LoVo (cell line): ENCODE data around the gene LMF1.

Experiments
- DNase-seq: peaks from one replicate; pipeline ENCODE4 v3.0.0-alpha.2; 2016; ENCODE audit warnings: low spot score

LMF1 gene

DNA sequence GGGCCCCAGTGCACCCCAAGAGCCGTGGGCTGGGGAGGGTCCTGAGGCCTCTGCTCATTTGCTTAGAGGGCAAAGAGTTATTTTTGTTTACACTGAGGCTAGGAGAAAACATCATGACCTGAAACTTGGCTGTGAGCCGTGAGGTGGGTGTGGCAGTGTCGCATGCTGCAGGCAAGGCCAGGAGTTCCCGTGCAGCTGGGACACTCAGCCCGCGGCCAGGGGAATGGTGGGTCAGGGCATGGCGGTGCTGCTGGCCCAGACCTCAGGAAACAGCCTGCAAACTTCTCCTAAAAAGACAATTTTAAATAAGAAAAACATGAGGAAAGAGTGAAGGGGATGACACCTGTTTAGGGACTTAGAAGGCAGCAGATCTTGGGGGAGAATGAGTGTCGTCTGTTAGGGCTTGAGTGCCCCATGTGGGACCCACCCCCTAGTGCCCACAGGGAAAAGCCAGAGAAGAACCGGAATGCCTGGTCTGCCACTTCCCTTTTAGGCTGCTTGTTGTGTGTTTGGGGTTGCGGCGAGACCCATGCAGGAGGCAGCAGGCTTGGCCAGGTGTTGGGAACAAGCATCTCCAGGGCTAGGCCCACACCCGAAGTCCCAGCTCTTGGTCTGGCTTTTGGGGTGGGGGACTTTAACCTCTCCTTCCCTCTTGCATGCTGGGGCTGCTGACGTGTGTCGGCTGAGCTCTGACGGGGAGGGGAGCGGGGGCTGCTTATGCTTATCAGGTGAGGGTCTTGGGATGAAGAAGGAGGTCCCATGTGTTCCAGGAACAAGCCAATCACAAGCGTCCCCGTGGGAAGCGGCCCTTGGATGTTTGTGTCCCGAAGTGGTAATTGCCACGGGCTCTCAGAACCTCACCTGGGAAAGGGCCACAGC lies 89.3 kb downstream of the LMF1 start:
- no peak for DNase-seq

DNA sequence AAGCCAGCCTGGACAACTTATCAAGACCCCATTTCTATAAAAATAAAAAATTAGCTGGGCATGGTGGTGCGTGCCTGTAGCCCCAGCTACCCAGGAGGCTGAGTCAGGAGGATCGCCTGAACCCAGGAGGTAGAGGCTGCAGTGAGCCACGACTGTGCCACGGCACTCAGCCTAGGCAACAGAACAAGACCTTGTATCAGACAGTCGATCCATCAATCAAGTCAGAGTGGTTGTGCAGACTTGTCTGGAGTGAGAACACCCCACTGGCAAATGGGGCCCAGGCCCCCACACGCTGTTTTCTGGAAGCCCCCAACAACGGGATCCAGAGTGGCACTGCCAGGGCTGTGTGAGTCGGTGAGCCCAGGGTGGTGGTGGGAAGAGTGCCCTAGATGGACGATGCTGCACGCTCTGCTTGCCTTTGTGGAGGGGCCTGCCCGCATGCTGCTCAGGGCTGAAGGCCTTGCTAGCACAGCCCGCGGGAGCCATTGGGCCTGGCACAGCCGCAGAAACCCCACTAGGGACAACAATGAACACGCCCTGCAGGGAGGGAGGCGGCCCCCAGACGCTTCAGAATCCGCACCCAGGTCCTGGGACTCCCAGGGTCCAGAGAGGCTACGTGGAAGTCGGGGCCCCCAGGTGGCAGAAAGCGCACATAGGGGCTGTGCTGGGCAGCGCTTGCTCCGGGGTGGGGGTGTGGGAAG lies 90.2 kb downstream of the LMF1 start:
- no peak for DNase-seq

DNA sequence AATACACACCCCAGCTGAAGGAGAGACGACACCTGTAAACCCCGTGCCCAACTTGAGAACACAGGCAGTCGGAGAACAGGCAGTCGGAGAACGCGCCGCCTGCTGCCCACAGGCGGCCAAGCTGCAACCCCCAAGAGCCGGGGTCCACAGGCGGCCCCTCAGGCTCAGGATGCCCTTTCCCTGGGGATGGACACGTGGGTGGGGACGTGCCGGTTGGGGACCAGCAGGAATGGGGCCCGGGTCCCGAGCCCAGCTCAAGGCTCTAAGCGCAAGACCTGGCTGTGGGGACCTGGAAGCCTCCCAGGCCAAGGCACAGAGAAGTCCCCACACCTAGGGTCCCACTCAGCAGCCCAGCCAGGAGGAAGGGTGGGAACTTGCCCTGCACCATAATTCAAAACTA lies 90.8 kb downstream of the LMF1 start:
- no peak for DNase-seq

DNA sequence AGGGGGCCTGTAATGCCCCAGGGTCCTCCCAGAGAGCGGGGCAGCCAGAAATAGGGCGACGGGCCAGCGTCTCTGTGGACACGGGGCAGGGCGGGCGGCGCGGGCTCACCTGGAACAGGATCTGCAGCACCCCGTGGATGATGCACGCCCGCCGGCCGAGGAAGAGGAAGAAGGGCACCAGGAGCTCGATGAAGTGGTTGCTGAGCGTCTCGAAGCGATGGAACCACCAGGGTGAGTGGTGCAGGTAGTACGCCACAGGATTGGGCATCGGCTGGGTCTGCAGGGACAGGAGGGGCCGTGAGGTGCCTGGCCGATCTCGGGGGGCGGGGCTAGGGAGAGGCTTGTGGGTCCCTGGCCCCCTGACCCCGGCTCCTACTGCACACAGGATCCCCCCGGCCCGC lies 91.3 kb downstream of the LMF1 start:
- no peak for DNase-seq

DNA sequence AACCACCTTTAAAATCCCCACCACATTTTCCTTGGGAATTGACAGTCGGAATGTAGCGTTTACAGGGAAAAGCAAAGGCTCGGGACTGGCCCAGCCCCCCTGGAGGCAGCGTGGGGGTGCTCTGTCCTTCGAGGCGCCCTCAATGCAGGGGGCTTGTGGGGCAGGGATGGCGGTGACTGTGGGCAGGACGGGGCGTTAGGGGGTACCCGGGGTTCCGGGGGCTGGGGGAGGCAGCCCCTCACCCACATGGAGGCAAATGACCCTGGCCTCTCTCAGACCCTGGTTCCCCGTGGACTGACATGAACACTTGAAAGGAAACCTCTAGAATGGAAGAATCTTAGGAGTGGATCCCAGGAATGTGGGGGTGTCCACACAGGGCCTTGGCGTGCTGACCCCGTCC lies 91.9 kb downstream of the LMF1 start:
- DNase-seq: no peak

DNA sequence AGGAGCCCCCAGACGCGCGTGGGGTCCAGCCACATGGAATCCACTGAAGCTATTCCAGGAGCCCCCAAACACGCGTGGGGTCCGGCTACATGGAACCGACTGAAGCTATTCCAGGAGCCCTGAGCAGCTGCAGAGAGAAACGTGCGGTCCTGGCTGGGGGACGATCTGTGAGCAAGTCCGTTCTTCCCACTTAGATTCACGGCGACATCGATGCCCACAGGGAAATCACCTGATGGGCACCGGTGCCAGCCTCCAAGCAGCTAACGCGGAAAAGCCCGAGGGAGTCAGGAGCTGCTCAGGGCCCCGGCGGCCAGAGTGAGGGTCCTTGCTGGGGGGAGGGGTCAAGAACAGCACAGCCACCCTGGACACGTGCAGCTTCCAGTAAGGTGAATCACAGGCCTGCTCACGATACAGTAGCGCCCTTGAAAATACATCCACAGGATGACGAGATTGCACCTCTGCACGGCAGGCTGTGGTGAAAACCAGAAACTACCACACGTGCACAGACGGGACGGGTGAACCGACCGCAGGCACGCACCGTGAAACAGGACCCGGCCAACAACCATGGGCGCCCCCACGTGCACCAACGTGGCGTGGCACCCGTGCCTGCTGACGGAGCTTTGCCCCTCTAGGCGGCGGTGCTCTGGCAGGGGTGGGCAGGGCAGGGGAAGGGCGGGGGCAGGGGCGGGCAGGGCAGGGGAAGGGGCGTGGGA lies 92.6 kb downstream of the LMF1 start:
- DNase-seq: no peak

DNA sequence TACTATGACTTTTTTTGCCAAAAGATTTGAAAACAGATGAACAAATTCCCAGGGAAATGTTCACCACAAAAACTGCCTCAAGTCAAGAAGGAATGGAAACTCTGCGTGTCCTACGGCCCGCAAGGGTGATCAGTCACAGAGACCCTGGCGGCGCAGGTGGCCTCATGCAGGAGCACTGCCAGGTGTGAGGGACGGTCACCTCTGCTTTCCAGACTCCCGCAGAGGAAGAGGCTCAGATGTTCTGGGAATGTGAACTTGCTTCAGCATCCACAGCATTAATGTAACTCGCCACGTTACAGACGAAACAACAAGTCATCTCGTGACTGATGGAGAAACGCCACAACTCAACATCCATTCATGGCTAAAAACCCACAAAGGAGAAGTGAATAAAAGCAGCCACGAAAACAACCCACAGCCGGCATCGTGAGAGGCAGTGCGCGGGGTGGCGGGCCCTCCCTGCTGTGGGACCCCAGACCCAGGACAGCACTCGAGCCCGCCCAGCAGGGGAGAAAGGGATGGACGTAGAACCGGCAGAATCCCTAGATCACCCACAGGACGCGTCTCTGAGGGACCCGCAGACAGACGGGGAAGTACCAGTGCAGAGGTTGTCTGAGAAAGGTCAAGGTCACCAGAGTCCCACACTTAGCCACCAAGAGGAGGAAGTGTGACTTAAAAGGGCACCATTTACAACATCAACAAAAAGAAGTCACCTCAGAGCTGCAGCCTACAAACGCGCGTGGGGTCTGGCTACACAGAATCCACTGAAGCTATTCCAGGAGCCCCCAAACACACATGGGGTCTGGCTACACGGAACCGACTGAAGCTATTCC lies 93.3 kb downstream of the LMF1 start:
- no peak for DNase-seq

DNA sequence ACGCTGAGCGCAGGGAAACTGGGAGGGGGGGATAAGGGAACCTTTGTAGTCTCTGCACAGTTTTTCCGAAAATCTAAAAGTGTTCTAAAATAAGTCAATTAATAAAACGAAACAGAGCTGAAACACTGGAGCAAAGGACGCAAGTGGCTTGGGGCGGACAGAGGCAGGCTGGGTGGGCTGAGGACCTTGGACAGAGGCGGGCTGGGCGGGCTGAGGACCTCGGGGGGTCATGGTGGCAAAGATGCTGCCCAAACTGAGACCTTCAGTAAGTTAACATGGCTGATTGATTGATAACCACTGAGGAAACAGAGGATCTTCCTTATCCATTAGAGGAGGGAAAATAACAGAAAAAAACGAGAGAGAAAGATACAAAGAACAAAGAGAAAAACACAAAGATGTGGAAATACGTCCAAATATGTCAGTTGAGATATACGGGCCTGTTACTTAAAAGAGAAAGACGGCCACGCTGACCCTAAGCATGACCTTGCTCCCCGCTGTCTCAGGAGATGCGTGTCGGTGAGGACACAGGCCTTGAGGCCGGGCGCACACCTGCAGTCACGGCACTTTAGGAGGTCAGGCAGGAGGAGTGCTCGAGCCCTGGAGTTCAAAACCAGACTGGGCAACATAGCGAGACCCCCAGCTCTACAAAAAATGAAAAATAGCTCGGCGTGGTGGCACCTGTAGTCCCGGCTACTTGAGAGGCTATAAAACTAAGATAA lies 94.1 kb downstream of the LMF1 start:
- no peak for DNase-seq

DNA sequence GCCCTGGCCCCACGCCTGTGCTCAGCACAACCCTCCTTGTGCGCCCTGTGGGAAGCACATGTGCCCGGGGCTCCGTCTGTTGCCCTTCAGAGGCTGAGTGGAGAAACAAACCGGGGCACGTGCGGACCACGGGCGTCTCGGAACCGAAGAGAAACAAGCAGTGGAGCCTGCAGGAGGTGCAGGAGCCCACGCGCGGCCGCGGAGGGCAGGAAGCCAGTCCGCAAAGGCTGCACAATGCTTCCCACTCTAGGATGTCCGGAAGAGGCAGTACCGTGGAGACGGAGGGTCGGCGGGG lies 94.8 kb downstream of the LMF1 start:
- DNase-seq: no peak

DNA sequence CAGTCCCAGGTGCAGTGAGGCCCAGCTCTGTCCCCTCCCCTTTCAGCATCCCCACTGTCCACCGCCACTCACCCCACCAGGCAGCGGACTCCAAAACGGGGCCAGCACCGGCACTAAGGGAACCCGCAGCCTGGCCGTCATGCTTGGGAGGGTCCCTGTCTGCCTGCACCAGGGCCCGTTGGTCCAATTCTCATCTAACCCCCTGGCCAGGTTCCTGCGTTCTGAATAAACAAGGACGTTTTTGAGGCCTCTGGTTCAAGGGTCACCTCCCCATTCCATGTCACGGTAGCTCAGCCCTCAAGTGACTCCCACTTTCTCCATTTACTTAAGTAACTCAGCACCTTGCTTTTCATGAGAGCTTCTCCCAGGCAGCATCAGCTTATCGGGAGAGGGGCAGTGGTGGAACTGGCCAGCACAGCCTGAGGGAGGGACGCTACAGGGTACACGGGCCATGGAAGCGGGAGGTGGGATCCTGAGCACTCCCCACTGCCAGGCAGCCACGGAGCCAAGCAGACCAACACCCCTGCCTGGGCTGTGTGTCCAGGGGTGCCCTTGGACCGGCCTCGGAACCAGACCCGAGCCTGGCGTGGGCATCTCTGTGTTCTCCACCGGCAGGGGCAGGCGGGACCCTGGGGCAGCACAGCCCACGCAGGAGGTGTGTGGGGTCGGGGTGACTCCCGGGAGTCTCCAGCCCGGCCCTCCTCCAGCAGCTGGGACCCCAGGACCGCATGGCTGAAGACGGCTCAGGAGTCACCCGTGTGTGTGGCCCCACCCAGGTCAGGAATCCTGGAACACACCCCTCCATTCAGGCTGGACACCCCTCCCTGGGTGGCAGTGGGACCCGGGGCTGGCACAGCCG lies 95.4 kb downstream of the LMF1 start:
- no peak for DNase-seq

DNA sequence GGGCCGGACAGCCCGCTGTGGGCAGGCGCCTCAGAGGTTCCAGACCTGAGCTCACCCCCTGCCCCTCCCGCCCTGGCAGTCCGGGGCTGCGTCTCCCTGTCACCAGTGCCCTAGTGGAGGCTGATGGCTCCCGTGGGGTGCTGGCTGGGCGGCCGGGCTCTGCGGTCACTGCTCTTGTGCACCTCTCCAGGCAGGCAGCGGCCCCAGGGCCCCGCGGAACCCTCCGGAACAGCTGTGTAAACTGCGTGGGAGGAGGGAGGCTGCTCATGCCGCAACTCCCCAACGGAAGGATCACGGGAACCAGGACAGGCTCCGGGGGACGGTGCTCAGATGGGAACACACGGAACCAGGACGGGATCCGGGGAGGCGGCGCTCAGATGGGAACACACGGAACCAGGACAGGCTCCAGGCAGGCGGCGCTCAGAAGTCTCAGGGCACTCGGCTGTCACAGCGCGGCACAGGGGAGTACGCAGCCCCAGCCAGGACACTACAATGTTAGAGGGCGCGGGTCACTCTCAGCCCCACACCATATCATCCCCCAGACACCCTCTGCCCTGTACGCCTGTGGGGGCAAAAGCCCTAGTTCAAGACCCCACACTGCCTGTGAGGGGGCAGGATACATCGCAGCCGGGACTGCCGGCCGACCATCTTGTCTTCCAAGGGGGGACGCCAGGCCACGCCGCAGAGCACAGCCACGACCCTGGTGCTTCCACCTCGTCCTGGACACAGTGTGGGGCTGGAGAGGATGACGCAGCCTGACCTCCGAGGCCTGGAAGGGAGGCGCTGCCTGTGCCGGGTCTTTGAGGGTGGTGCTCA lies 96.2 kb downstream of the LMF1 start:
- DNase-seq: no peak

DNA sequence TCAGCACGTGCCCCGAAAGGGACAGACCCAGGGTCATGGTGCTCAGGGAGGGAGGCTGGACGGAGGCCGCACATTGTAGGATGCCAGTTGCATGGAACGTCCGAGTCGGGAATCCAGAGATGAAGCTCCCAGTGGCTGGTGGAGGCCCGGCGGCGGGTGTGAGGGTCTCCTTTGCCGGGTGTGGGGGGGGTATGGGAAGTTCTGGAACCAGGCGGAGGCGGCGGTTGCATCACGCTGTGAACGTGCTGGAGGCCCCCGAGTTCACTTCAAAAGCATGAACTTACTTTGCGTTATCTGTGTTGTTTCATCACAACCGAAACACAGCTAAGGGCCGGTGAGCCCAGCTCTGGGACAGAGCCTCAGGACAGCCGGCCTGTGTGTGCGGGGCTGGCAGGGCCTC lies 96.9 kb downstream of the LMF1 start:
- DNase-seq: no peak

DNA sequence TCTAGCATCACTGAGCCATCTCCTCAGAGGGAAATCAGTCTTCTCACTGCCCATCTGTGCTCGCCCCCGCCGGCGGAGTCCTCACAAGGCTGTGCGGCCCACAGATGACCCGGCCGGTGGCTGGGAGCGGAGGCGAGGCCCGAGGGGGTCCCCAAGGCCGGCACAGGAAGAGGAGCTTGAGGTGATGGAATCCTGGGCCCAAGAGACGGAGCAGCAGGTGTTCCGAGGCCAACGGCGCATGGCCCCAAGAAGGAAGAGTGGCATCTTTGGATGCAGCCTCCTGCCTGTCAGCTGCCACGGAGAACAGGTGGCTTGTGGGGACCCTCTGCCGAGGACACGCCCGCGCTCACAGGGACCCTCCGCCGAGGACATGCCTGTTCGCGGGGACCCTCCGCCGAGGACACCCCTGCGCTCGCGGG lies 97.5 kb downstream of the LMF1 start:
- DNase-seq: no peak

DNA sequence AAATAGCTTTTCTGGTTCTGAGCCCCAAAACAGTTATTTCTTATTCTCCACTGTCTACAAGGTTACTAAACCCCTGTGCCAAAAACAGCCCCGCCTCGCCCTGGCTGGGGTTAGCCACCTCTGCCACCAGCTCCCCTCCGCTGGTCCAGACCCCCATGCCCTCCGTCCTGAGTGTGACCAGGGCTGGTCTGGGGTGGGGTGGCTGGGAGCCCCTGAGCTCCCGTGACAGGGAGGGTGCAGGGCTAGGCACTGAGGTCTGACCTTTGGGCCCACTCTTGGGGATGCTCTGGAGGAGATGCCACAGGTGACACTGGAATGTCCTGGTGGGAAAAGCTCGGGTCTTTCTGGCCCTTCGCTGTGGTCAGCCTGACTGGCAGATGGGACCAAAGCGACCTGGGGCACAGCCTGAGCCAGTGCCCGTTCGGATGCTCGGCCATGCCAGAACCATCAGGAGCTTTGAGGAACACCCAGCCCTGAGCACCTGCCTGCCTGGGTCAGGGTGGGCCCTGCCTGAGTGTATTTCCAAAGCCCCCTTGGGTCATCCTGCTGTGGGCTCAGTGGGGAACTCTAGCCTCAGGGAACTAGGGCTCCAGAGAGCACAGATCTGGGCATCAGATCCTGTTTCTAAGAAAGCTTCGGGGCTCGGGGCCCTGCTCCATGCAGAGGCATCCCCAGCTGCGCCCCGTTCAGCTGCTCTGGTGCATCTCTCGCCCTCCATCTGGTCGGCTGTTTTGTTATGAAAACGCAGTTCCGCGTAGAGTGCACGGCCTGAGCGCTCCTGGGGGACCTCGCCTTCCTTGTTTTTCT lies 98.1 kb downstream of the LMF1 start:
- no peak for DNase-seq

DNA sequence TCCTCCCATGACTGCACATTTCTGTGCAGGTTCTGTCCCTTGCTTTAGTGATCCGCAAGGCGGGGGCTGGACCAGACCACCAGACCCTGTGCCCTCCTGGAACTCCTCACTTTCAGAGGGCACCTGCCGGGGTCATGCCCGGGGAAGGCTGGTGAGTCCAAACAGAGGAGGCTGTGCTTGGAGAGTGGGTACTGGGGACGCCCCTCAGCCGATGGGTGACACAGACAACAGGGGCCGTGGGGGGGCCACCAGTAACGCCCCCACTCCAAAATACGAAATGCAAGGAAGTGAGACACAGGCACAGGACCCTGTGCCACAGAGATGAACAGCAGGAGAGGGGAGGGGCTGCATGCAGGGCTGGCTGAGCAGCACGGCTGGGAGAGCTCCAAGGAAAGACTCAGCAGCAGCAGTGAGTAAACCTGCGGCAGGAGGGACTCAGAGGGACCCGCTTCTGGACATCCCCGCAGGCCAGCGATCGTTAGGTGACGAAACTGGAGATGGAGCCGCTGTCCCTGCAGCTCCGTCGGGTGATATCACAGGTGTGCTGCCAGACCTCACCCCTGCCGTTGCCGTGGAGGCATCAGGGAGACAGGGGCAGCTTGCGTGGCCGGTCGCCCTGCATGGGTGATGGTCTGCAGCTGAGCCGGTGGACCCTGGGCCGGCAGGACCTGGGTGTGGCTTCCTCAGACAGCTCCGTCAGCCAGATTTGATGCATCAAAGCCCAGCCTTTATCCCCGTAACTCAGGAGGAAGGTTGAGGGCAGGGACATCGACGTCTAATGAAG lies 99.0 kb downstream of the LMF1 start:
- DNase-seq: no peak

DNA sequence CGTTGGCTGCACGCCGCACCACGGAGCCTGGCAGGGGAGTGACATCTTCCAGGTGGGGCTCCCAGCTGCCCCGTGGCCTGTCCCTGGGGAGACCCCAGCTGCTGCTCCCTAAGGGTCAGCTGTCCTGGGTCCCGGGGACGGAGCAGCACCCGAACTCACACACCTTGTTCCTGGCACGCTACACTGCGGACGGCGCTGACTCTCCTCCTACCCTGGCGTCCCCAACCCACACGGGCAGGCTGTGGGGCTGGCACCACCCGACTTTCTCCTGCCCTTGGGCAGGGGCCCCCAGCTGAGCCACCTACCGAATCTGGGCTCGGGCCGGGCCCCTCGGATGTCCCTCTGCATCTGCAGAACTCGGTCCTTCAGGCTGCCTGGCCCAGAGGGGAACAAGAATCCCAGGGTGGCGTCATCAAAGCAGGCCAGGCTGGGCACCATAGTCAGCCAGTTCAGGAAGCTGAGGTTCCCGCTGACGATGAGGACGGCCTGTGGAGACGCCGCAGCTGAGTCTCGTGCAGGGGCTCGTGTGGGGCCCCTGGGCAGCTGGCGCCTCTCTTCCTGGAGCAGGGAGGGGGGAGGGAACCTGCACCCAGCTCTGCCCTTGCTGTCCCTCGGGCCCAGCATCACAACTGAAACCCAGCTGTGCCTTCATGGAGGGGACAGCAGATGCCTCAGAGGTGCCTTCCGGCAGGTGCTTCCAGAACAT lies 99.8 kb downstream of the LMF1 start:
- no peak for DNase-seq
